ENCODE data around the gene SEC62. TPM values are rescaled to one million over a fixed set of nuclear protein-coding genes. Genes with fewer than 3 reads are reported as not detected.

Gene SEC62
- total RNA-seq, 1 experiment from 2014 or later: 17.1 TPM

- peak; percentile 61 for DNase-seq (ENCODE audit: low spot score)
Measured at GRCh38 chr3:169966951-169967915, 626 bp downstream of the SEC62 start.

- no peak for DNase-seq (ENCODE audit: low spot score)
Measured at GRCh38 chr3:169968224-169968885, 1.7 kb downstream of the SEC62 start.

GRCh38 chr3:169969174-169970095 lies 2.8 kb downstream of the SEC62 start:
- DNase-seq (ENCODE audit: low spot score): no peak

GRCh38 chr3:169970847-169971246 lies 4.2 kb downstream of the SEC62 start:
- DNase-seq (ENCODE audit: low spot score): no peak

GRCh38 chr3:169971522-169971921 lies 4.9 kb downstream of the SEC62 start:
- no peak for DNase-seq (ENCODE audit: low spot score)

- no peak for DNase-seq (ENCODE audit: low spot score)
Measured at GRCh38 chr3:169980055-169980454, 13.4 kb downstream of the SEC62 start.

GRCh38 chr3:169984292-169984691 lies 17.7 kb downstream of the SEC62 start:
- no peak for DNase-seq (ENCODE audit: low spot score)

GRCh38 chr3:169990431-169990830 lies 23.8 kb downstream of the SEC62 start:
- DNase-seq (ENCODE audit: low spot score): no peak

- DNase-seq (ENCODE audit: low spot score): no peak
Measured at GRCh38 chr3:169992156-169992555, 25.5 kb downstream of the SEC62 start.

- no peak for DNase-seq (ENCODE audit: low spot score)
Measured at GRCh38 chr3:169992781-169993180, 26.2 kb downstream of the SEC62 start.

GRCh38 chr3:169993761-169994160 lies 27.2 kb downstream of the SEC62 start:
- no peak for DNase-seq (ENCODE audit: low spot score)

- no peak for DNase-seq (ENCODE audit: low spot score)
Measured at GRCh38 chr3:169996063-169996462, 29.5 kb downstream of the SEC62 start.

GRCh38 chr3:169998668-169999131 lies 32.1 kb downstream of the SEC62 start:
- no peak for DNase-seq (ENCODE audit: low spot score)

GRCh38 chr3:169999433-169999832 lies 32.8 kb downstream of the SEC62 start:
- DNase-seq (ENCODE audit: low spot score): no peak

- DNase-seq (ENCODE audit: low spot score): no peak
Measured at GRCh38 chr3:170000051-170000450, 33.4 kb downstream of the SEC62 start.

- no peak for DNase-seq (ENCODE audit: low spot score)
Measured at GRCh38 chr3:170002231-170002630, 35.6 kb downstream of the SEC62 start.

- DNase-seq (ENCODE audit: low spot score): no peak
Measured at GRCh38 chr3:170002879-170003278, 36.3 kb downstream of the SEC62 start.

- DNase-seq (ENCODE audit: low spot score): no peak
Measured at GRCh38 chr3:170003881-170004356, 37.3 kb downstream of the SEC62 start.

- no peak for DNase-seq (ENCODE audit: low spot score)
Measured at GRCh38 chr3:170007031-170007663, 40.5 kb downstream of the SEC62 start.

- no peak for DNase-seq (ENCODE audit: low spot score)
Measured at GRCh38 chr3:170010498-170010897, 43.9 kb downstream of the SEC62 start.

Measured in HT-29 (cell line).